Measurements from ENCODE around the gene MEDAG. TPM values are rescaled to one million over a fixed set of nuclear protein-coding genes. Genes with fewer than 3 reads are reported as not detected.

The MEDAG gene
- total RNA-seq, 1 experiment from 2014 or later = 0.67 TPM

- CTCF ChIA-PET = interaction anchor here (0.6 to 1.1 kb wide), 7 partner anchors 60 to 490 kb away, joined by 3 to 6 read pairs (median 3); no protein-coding TSS in a partner anchor
- POLR2A ChIA-PET = interaction anchor here (0.7 kb wide), 1 partner anchor 146 kb away, joined by 3 read pairs; no protein-coding TSS in a partner anchor
- no peaks in the 10 kb centered on the region for H3K27me3 ChIP-seq (ENCODE audit: control insufficient read depth, insufficient read depth, low read length)
- intact Hi-C loops (cut with micrococcal nuclease; ENCODE audit: unreplicated experiment) (loop anchor here (1.0 kb wide), 1 partner anchor 61 kb away; no protein-coding TSS in a partner anchor), in situ Hi-C loops (cut with HindIII; ENCODE audit: low pct_unique_long_range_greater_than_20kb, low sequenced_read_pairs) (no loop called here)
- H3K4me1 ChIP-seq (ENCODE audit: control insufficient read depth, insufficient read depth, low read length) = peaks cover 25% of the 10 kb centered on the region
- BruUV-seq (replicated peaks) = no TSS peak
- no peak for TF ChIP-seq POLR2AphosphoS5 (IDR thresholded peaks at IDR 0.05; ENCODE audit: low read depth, low read length)
- peak; percentile 89 for TF ChIP-seq CTCF (IDR thresholded peaks at IDR 0.05)
- H3K4me3 ChIP-seq (ENCODE audit: low read depth in 2 of 2, low read length in 2 of 2) = no peak overlapping the region
- no peaks in the 10 kb centered on the region for H3K36me3 ChIP-seq (ENCODE audit: control insufficient read depth, insufficient read depth, low read length)
- no peak for DNase-seq (ENCODE audit: low read depth, low spot score)
- peak; percentile 98 for ATAC-seq
- H3K9me3 ChIP-seq (ENCODE audit: control insufficient read depth, insufficient read depth, low read depth, low read length) = no peaks in the 10 kb centered on the region
- peak overlapping the region; percentile 93 for H3K27ac ChIP-seq (ENCODE audit: low read length)
Observed at GRCh38 chr13:30865123-30866049, 40.7 kb upstream of the MEDAG start.

- in situ Hi-C loops (cut with HindIII; ENCODE audit: low pct_unique_long_range_greater_than_20kb, low sequenced_read_pairs) (no loop called here), intact Hi-C loops (cut with micrococcal nuclease; ENCODE audit: unreplicated experiment) (no loop called here)
- no peaks in the 10 kb centered on the region for H3K9me3 ChIP-seq (ENCODE audit: control insufficient read depth, insufficient read depth, low read depth, low read length)
- H3K4me1 ChIP-seq (ENCODE audit: control insufficient read depth, insufficient read depth, low read length) = peaks cover 25% of the 10 kb centered on the region
- ChIA-PET CTCF (no interaction called here), POLR2A (no interaction called here)
- BruUV-seq (replicated peaks) = no TSS peak
- no peaks in the 10 kb centered on the region for H3K27me3 ChIP-seq (ENCODE audit: control insufficient read depth, insufficient read depth, low read length)
- DNase-seq (ENCODE audit: low read depth, low spot score) (no peak), ATAC-seq (no peak)
- no peaks in the 10 kb centered on the region for H3K36me3 ChIP-seq (ENCODE audit: control insufficient read depth, insufficient read depth, low read length)
- peak overlapping the region; percentile 93; the same call in 1 of the 2 replicates for H3K27ac ChIP-seq (ENCODE audit: low read length)
- TF ChIP-seq SIN3A (IDR thresholded peaks at IDR 0.05; ENCODE audit: borderline replicate concordance, insufficient read depth, low read depth, low read length) = no peak
- no peak for TF ChIP-seq POLR2AphosphoS5 (IDR thresholded peaks at IDR 0.05; ENCODE audit: low read depth, low read length)
- no peak for TF ChIP-seq REST (IDR thresholded peaks at IDR 0.05; ENCODE audit: insufficient read depth in 1 of 2, low read depth in 2 of 2, low read length in 1 of 2)
- no peak for TF ChIP-seq CTCF (IDR thresholded peaks at IDR 0.05)
- no peak for TF ChIP-seq TCF7L2 (IDR thresholded peaks at IDR 0.05; ENCODE audit: low read depth, low read length)
- H3K4me3 ChIP-seq (ENCODE audit: low read depth in 2 of 2, low read length in 2 of 2) = no peak overlapping the region
Observed at GRCh38 chr13:30866677-30867076, 39.4 kb upstream of the MEDAG start.

Data from Panc1 (cell line).